Esophagus muscularis mucosa (tissue), 4 donors: ENCODE data around the gene PKN2. TPM values are rescaled to one million over a fixed set of nuclear protein-coding genes. Genes with fewer than 3 reads are reported as not detected.

Experiments used
- DNase-seq: peaks from one replicate; pipeline ENCODE4 v3.0.0-alpha.2; 2017; ENCODE audit errors: extremely low spot score
- H3K27ac ChIP-seq, 4 donors: fragments of 200-600 bp; sonication (generic); replicated peaks in 1 of 4; 1 replicate in 3 of 4; 2 replicates in 1 of 4; pipeline ENCODE4 v1.5.1; 2016 to 2019; ENCODE audit warnings: mild to moderate bottlenecking in 1 of 4
- H3K27me3 ChIP-seq, 4 donors: fragments of 200-600 bp; sonication (generic); one replicate each; pipeline versions ENCODE4 v1.5.1 to v1.6.0; 2016 to 2019
- H3K36me3 ChIP-seq, 4 donors: fragments of 200-600 bp; sonication (generic); one replicate each; pipeline ENCODE4 v1.5.1; 2016 to 2019
- H3K4me1 ChIP-seq, 4 donors: fragments of 200-600 bp; sonication (generic); one replicate each; pipeline ENCODE4 v1.5.1; 2016 to 2019
- H3K4me3 ChIP-seq, 4 donors: fragments of 200-600 bp; sonication (generic); 1 replicate in 2 of 4; 2 replicates in 2 of 4; pipeline ENCODE4 v1.5.1; 2016 to 2019; ENCODE audit warnings: mild to moderate bottlenecking in 4 of 4, moderate library complexity in 1 of 4
- H3K9me3 ChIP-seq, 4 donors: fragments of 200-600 bp; sonication (generic); 1 replicate in 3 of 4; 2 replicates in 1 of 4; pipeline ENCODE4 v1.5.1; 2016 to 2019
- CTCF ChIP-seq, 3 experiments: fragments of 200-600 bp in 2 of 3; fragments of 450-650 bp in 1 of 3; sonication (generic) in 2 of 3; IDR thresholded peaks; one replicate each; pipeline ENCODE4 v1.5.1; 2017 to 2019; ENCODE audit warnings: antibody characterized with exemption in 3 of 3, mild to moderate bottlenecking in 2 of 3, moderate library complexity in 1 of 3
- EP300 ChIP-seq: sonication (generic); formaldehyde crosslinking; IDR thresholded peaks from one replicate; pipeline ENCODE4 v1.6.1; 2017; ENCODE audit warnings: antibody characterized with exemption
- POLR2A ChIP-seq: fragments of 450-650 bp; IDR thresholded peaks from one replicate; pipeline ENCODE4 v1.6.1; 2017; ENCODE audit warnings: antibody characterized with exemption, moderate library complexity, mild to moderate bottlenecking, low read depth
- POLR2AphosphoS5 ChIP-seq, 2 donors: sonication (generic); formaldehyde crosslinking; IDR thresholded peaks; one replicate each; pipeline ENCODE4 v1.6.1; 2017; ENCODE audit warnings: antibody characterized with exemption in 2 of 2
- WGBS: methylation state at CpG from one replicate; pipeline ENCODE4 v1.1.5; 2018; 5-methylcytosine and 5-hydroxymethylcytosine counted together
- intact Hi-C: fragments of 100-400 bp; cut with DNase I; formaldehyde crosslinking; loops from one replicate; pipeline ENCODE4 v1.15.1; 2023
- total RNA-seq, 4 donors: library from RNA; depleted of rRNA; stranded (reverse); fragments of >200 nt; gene quantifications; one replicate each; pipeline versions ENCODE4 v1.1.0 to v1.2.1, GENCODE V29; 2016

Gene PKN2
- total RNA-seq, 4 donors from 2014 or later: 27.2 to 39.9 (median 34.3) TPM

- no peaks in the 10 kb centered on the region for H3K27me3 ChIP-seq
- H3K9me3 ChIP-seq: no peaks in the 10 kb centered on the region
- peaks cover 0 to 10% (median 0%) of the 10 kb centered on the region in 4 donors for H3K36me3 ChIP-seq
- 95% methylated on average over 4 of the region's 4 CpGs for WGBS
- no peak for TF ChIP-seq EP300
- TF ChIP-seq CTCF (IDR thresholded peaks at IDR 0.05): no peak
- no peak for TF ChIP-seq POLR2A
- no peak for TF ChIP-seq POLR2AphosphoS5 (IDR thresholded peaks at IDR 0.05)
- DNase-seq: no peak
- no peak overlapping the region for H3K27ac ChIP-seq
- H3K4me3 ChIP-seq: no peak overlapping the region
- H3K4me1 ChIP-seq: no peaks in the 10 kb centered on the region
- intact Hi-C loops: no loop called here
Measured at GRCh38 chr1:88751714-88752113, 67.6 kb downstream of the PKN2 start.

- TF ChIP-seq CTCF (IDR thresholded peaks at IDR 0.05) (no peak), POLR2AphosphoS5 (IDR thresholded peaks at IDR 0.05) (no peak), POLR2A (no peak), EP300 (no peak)
Measured at GRCh38 chr1:88753506-88753905, 69.4 kb downstream of the PKN2 start.

GRCh38 chr1:88763649-88764406, 79.8 kb downstream of the PKN2 start:
- Histone ChIP-seq H3K9me3 (no peaks in the 10 kb centered on the region), H3K4me1 (peaks cover 0 to 12% (median 12%) of the 10 kb centered on the region in 4 donors), H3K36me3 (peaks cover 0 to 10% (median 4%) of the 10 kb centered on the region in 4 donors), H3K4me3 (no peak overlapping the region), H3K27me3 (no peaks in the 10 kb centered on the region), H3K27ac (no peak overlapping the region)
- no peak for DNase-seq
- 41% methylated on average over 1 of the region's 1 CpG for WGBS
- TF ChIP-seq CTCF (IDR thresholded peaks at IDR 0.05): no peak
- no peak for TF ChIP-seq POLR2A
- intact Hi-C loops: no loop called here

More at GRCh38 chr1:88753506-88753905, 69.4 kb downstream of the PKN2 start:
- H3K27me3 ChIP-seq: no peaks in the 10 kb centered on the region
- no peak overlapping the region for H3K4me3 ChIP-seq
- intact Hi-C loops: no loop called here
- 96% methylated on average over 6 of the region's 6 CpGs for WGBS
- no peaks in the 10 kb centered on the region for H3K4me1 ChIP-seq
- no peak overlapping the region for H3K27ac ChIP-seq
- H3K9me3 ChIP-seq: no peaks in the 10 kb centered on the region
- peaks cover 0 to 10% (median 0%) of the 10 kb centered on the region in 4 donors for H3K36me3 ChIP-seq
- no peak for DNase-seq

- H3K27me3 ChIP-seq: no peaks in the 10 kb centered on the region
- H3K36me3 ChIP-seq: peaks cover 0 to 17% (median 9%) of the 10 kb centered on the region in 4 donors
- no peak overlapping the region for H3K4me3 ChIP-seq
- no peaks in the 10 kb centered on the region for H3K9me3 ChIP-seq
- TF ChIP-seq EP300 (no peak), POLR2AphosphoS5 (IDR thresholded peaks at IDR 0.05) (no peak), CTCF (IDR thresholded peaks at IDR 0.05) (no peak), POLR2A (no peak)
- H3K27ac ChIP-seq: no peak overlapping the region
- DNase-seq: no peak
- intact Hi-C loops: no loop called here
- H3K4me1 ChIP-seq: peaks cover 0 to 9% (median 7%) of the 10 kb centered on the region in 4 donors
Measured at GRCh38 chr1:88768187-88768586, 84.1 kb downstream of the PKN2 start.
